Neural cell (in vitro differentiated cells): ENCODE measurements around the gene FGF9. TPM values are rescaled to one million over a fixed set of nuclear protein-coding genes. Genes with fewer than 3 reads are reported as not detected.

Source experiments
- H2AFZ ChIP-seq: fragments of 200-600, 300-800 bp; sonication (generic), shearing (Covaris generic); 2 replicates; pipeline ENCODE4 v1.6.0; 2014; ENCODE audit warnings: low read depth, mild to moderate bottlenecking, antibody characterized with exemption, low read length, moderate library complexity
- H3F3A ChIP-seq: fragments of 200-600 bp; shearing (Covaris generic); 2 replicates; pipeline ENCODE4 v1.6.1; 2016; ENCODE audit warnings: mild to moderate bottlenecking, moderate library complexity, mixed read lengths, antibody characterized with exemption, low read length; ENCODE audit not compliant: insufficient read depth, poor library complexity, severe bottlenecking
- H3K27ac ChIP-seq: fragments of 200-600, 300-800 bp; sonication (generic), shearing (Covaris generic); 2 replicates; pipeline ENCODE4 v1.5.1; 2014; ENCODE audit warnings: mild to moderate bottlenecking, low read length, moderate library complexity
- H3K27me3 ChIP-seq: fragments of 300-800, 200-600 bp; sonication (generic), shearing (Covaris generic); 2 replicates; pipeline ENCODE4 v1.6.0; 2014; ENCODE audit warnings: mild to moderate bottlenecking, low read depth, low read length, moderate library complexity; ENCODE audit not compliant: insufficient read depth
- H3K36me3 ChIP-seq: fragments of 300-800, 200-600 bp; sonication (generic), shearing (Covaris generic); 2 replicates; pipeline ENCODE4 v1.5.1; 2014; ENCODE audit warnings: mild to moderate bottlenecking, antibody characterized with exemption, low read length, moderate library complexity; ENCODE audit not compliant: insufficient read depth
- H3K4me2 ChIP-seq: fragments of 300-800, 200-600 bp; sonication (generic), shearing (Covaris generic); 2 replicates; pipeline ENCODE4 v1.6.0; 2014; ENCODE audit warnings: mild to moderate bottlenecking, low read length
- H3K4me3 ChIP-seq: fragments of 300-800, 200-600 bp; sonication (generic), shearing (Covaris generic); 2 replicates; pipeline ENCODE4 v1.5.1; 2014; ENCODE audit warnings: mild to moderate bottlenecking, low read length, moderate library complexity
- H3K79me2 ChIP-seq: fragments of 200-600 bp; shearing (Covaris generic); replicated peaks from 2 replicates; pipeline ENCODE4 v1.6.0; 2014; ENCODE audit warnings: mild to moderate bottlenecking, low read length, moderate library complexity; ENCODE audit not compliant: insufficient read depth
- H3K9ac ChIP-seq: fragments of 300-800, 200-600 bp; sonication (generic), shearing (Covaris generic); 2 replicates; pipeline ENCODE4 v1.6.1; 2016; ENCODE audit warnings: mild to moderate bottlenecking, low read length, mixed read lengths
- H3K9me2 ChIP-seq: fragments of 200-600 bp; shearing (Covaris generic); 2 replicates; pipeline ENCODE4 v1.6.1; 2016; ENCODE audit warnings: mild to moderate bottlenecking, low read length, mixed read lengths; ENCODE audit not compliant: insufficient read depth
- H3K9me3 ChIP-seq: fragments of 200-600, 300-800 bp; sonication (generic), shearing (Covaris generic); 2 replicates; pipeline ENCODE4 v1.6.1; 2016; ENCODE audit warnings: mild to moderate bottlenecking, mixed run types, low read length, moderate library complexity, mixed read lengths
- H4K20me1 ChIP-seq: fragments of 200-600 bp; shearing (Covaris generic); 2 replicates; pipeline ENCODE4 v1.6.1; 2016; ENCODE audit warnings: mild to moderate bottlenecking, mixed run types; ENCODE audit not compliant: insufficient read depth
- EP300 ChIP-seq: fragments of 450-650 bp; conservative IDR thresholded peaks from 2 replicates; pipeline ENCODE4 v1.6.1; 2014; ENCODE audit warnings: antibody characterized with exemption, mild to moderate bottlenecking, moderate library complexity; ENCODE audit not compliant: poor library complexity, severe bottlenecking
- EZH2 ChIP-seq: fragments of 200-600, 300-800 bp; shearing (Covaris generic), sonication (generic); IDR thresholded peaks from 2 replicates; pipeline ENCODE4 v1.6.1; 2014; ENCODE audit warnings: antibody characterized with exemption, low read length, borderline replicate concordance, mild to moderate bottlenecking; ENCODE audit not compliant: insufficient read depth, poor library complexity, severe bottlenecking
- MXI1 ChIP-seq: fragments of 450-650 bp; conservative IDR thresholded peaks from 2 replicates; pipeline ENCODE4 v1.6.1; 2014; ENCODE audit warnings: antibody characterized with exemption, mild to moderate bottlenecking; ENCODE audit not compliant: poor library complexity, severe bottlenecking
- POLR2AphosphoS5 ChIP-seq: IDR thresholded peaks from 2 replicates; pipeline ENCODE4 v1.6.1; 2012
- RAD21 ChIP-seq: fragments of 450-650 bp; conservative IDR thresholded peaks from 2 replicates; pipeline ENCODE4 v1.6.1; 2014; ENCODE audit warnings: antibody characterized with exemption, mild to moderate bottlenecking, moderate library complexity
- SMC3 ChIP-seq: fragments of 450-650 bp; conservative IDR thresholded peaks from 2 replicates; pipeline ENCODE4 v1.6.1; 2014; ENCODE audit warnings: antibody characterized with exemption, mild to moderate bottlenecking, moderate library complexity; ENCODE audit not compliant: poor library complexity
- TAF1 ChIP-seq: IDR thresholded peaks from 2 replicates; pipeline ENCODE4 v1.6.1; 2012; ENCODE audit warnings: low read depth
- polyA plus RNA-seq: library from polyadenylated mRNA; depleted of rRNA; stranded (reverse); fragments of >200 nt; gene quantifications from 2 replicates; pipeline ENCODE4 v1.2.3, GENCODE V29; 2014
- TF ChIP-seq, protein P1 (sequence below): fragments of 450-650 bp; IDR thresholded peaks from 2 replicates; pipeline ENCODE4 v1.5.1; 2014; ENCODE audit warnings: antibody characterized with exemption, mild to moderate bottlenecking, moderate library complexity; ENCODE audit not compliant: poor library complexity, severe bottlenecking
- TF ChIP-seq, protein P2 (sequence below): IDR thresholded peaks from 2 replicates; pipeline ENCODE4 v1.6.1; 2012; ENCODE audit warnings: borderline replicate concordance

FGF9 gene
- polyA plus RNA-seq, 1 donor from 2014 or later: 29.4 TPM

DNA sequence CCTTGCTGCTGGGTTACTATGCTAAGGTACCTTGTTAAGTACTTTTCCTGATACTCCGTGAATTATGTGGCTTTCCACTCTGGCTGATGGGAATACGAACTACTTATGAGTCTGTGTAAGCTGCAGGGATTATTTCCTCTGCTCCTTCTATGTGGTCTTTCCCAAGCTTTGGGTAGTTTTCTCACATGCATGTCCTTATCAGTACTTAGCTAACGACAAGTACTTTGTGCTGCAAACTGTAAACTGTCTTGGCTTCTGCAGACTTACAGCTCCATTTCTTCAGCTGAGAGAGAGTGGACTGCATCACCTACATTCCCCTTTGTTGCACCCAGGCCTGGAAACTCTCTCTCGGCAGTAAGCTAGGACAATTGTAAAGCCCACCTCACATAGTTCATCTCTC, 76.6 kb downstream of the FGF9 start:
- Histone ChIP-seq H3K4me2 (no peak overlapping the region), H3K9ac (no peak overlapping the region), H3K79me2 (no peaks in the 10 kb centered on the region), H4K20me1 (no peaks in the 10 kb centered on the region), H2AFZ (no peak overlapping the region), H3K36me3 (no peaks in the 10 kb centered on the region), H3K9me3 (no peaks in the 10 kb centered on the region), H3K27ac (no peak overlapping the region), H3K27me3 (no peaks in the 10 kb centered on the region), H3K9me2 (no peaks in the 10 kb centered on the region), H3F3A (no peaks in the 10 kb centered on the region), H3K4me3 (no peak overlapping the region)
- TF ChIP-seq, protein P1, sequence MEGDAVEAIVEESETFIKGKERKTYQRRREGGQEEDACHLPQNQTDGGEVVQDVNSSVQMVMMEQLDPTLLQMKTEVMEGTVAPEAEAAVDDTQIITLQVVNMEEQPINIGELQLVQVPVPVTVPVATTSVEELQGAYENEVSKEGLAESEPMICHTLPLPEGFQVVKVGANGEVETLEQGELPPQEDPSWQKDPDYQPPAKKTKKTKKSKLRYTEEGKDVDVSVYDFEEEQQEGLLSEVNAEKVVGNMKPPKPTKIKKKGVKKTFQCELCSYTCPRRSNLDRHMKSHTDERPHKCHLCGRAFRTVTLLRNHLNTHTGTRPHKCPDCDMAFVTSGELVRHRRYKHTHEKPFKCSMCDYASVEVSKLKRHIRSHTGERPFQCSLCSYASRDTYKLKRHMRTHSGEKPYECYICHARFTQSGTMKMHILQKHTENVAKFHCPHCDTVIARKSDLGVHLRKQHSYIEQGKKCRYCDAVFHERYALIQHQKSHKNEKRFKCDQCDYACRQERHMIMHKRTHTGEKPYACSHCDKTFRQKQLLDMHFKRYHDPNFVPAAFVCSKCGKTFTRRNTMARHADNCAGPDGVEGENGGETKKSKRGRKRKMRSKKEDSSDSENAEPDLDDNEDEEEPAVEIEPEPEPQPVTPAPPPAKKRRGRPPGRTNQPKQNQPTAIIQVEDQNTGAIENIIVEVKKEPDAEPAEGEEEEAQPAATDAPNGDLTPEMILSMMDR: no peak

DNA sequence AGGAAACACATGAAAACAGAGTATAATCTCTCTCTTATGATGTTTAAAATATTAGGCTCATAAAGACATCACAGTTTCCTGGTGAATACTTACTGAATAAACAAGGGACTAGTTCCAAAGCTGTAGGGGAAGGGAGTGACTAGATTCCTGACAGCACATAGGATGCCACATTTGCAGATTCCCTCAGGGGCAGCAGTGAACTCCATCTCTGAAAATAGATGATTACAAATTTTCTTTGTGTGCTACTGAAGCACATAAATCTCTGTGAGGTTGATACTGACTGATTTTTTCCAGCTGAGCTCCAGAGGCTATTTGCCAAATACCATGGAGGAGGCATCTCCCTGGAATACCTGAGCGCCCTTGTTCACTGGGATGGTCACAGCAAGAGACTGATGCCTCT, 77.3 kb downstream of the FGF9 start:
- TF ChIP-seq POLR2AphosphoS5: no peak
- no peak for TF ChIP-seq RAD21
- TF ChIP-seq MXI1: no peak
- no peak for TF ChIP-seq EP300
- TF ChIP-seq, protein P1: no peak
- TF ChIP-seq, protein P2, sequence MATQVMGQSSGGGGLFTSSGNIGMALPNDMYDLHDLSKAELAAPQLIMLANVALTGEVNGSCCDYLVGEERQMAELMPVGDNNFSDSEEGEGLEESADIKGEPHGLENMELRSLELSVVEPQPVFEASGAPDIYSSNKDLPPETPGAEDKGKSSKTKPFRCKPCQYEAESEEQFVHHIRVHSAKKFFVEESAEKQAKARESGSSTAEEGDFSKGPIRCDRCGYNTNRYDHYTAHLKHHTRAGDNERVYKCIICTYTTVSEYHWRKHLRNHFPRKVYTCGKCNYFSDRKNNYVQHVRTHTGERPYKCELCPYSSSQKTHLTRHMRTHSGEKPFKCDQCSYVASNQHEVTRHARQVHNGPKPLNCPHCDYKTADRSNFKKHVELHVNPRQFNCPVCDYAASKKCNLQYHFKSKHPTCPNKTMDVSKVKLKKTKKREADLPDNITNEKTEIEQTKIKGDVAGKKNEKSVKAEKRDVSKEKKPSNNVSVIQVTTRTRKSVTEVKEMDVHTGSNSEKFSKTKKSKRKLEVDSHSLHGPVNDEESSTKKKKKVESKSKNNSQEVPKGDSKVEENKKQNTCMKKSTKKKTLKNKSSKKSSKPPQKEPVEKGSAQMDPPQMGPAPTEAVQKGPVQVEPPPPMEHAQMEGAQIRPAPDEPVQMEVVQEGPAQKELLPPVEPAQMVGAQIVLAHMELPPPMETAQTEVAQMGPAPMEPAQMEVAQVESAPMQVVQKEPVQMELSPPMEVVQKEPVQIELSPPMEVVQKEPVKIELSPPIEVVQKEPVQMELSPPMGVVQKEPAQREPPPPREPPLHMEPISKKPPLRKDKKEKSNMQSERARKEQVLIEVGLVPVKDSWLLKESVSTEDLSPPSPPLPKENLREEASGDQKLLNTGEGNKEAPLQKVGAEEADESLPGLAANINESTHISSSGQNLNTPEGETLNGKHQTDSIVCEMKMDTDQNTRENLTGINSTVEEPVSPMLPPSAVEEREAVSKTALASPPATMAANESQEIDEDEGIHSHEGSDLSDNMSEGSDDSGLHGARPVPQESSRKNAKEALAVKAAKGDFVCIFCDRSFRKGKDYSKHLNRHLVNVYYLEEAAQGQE: no peak
- no peak for TF ChIP-seq EZH2
- no peak for TF ChIP-seq SMC3
- TF ChIP-seq TAF1: no peak
- Histone ChIP-seq H3K36me3 (no peaks in the 10 kb centered on the region), H3K9me3 (no peaks in the 10 kb centered on the region), H3F3A (no peaks in the 10 kb centered on the region), H2AFZ (no peak overlapping the region), H3K4me3 (no peak overlapping the region), H4K20me1 (no peaks in the 10 kb centered on the region), H3K4me2 (no peak overlapping the region), H3K79me2 (no peaks in the 10 kb centered on the region), H3K9me2 (no peaks in the 10 kb centered on the region), H3K27me3 (no peaks in the 10 kb centered on the region), H3K9ac (no peak overlapping the region), H3K27ac (no peak overlapping the region)
